ENCODE results near the gene CARHSP1. TPM values are rescaled to one million over a fixed set of nuclear protein-coding genes. Genes with fewer than 3 reads are reported as not detected.

Gene CARHSP1
- polyA plus RNA-seq, 1 donor, result 68.5 TPM

Other genes starting within 250 kb of the CARHSP1 start
- 24.4 TPM for gene METTL22, start 247.3 kb downstream of the CARHSP1 start, polyA plus RNA-seq (ENCODE audit: insufficient read length)
- gene ABAT, start 194.4 kb downstream of the CARHSP1 start, polyA plus RNA-seq (ENCODE audit: insufficient read length), result 73.5 TPM
- gene TMEM186, start 71.4 kb downstream of the CARHSP1 start, polyA plus RNA-seq (ENCODE audit: insufficient read length), result 18.6 TPM
- gene PMM2, start 71.2 kb downstream of the CARHSP1 start, polyA plus RNA-seq (ENCODE audit: insufficient read length), result 24.5 TPM
- not detected for gene LITAFD, start 13.3 kb upstream of the CARHSP1 start, polyA plus RNA-seq (ENCODE audit: insufficient read length)
- 151 TPM for gene USP7, start 94.9 kb upstream of the CARHSP1 start, polyA plus RNA-seq (ENCODE audit: insufficient read length)
- gene HAPSTR1, start 222.6 kb upstream of the CARHSP1 start, polyA plus RNA-seq (ENCODE audit: insufficient read length), result 58.1 TPM

Data from left kidney (tissue), 1 donor.